Fibroblast of pulmonary artery (primary cell): ENCODE data around the gene RBMS1.

Experiments used
- DNase-seq: peaks from one replicate; pipeline ENCODE4 v3.0.0-alpha.2; 2010; ENCODE audit warnings: low read depth
- H3K4me3 ChIP-seq: replicated peaks from 2 replicates; pipeline ENCODE4 v1.5.1; 2011; ENCODE audit warnings: low read depth, mild to moderate bottlenecking, control low read depth, low read length, moderate library complexity
- CTCF ChIP-seq: IDR thresholded peaks from 2 replicates; pipeline ENCODE4 v1.5.1; 2011; ENCODE audit warnings: mild to moderate bottlenecking, control low read depth, low read length, inconsistent platforms; ENCODE audit errors: missing control alignments

RBMS1 gene

GRCh38 chr2:160375037-160375436, 118.6 kb downstream of the RBMS1 start:
- H3K4me3 ChIP-seq: peak overlapping the region; percentile 10
- DNase-seq: peak; percentile 78
- TF ChIP-seq CTCF: no peak

- DNase-seq: no peak
- no peak for TF ChIP-seq CTCF
- H3K4me3 ChIP-seq: no peak overlapping the region
Observed at GRCh38 chr2:160373666-160374065, 119.9 kb downstream of the RBMS1 start.

- H3K4me3 ChIP-seq: no peak overlapping the region
- no peak for TF ChIP-seq CTCF
- no peak for DNase-seq
Observed at GRCh38 chr2:160373263-160373662, 120.3 kb downstream of the RBMS1 start.

- no peak for TF ChIP-seq CTCF
- peak overlapping the region; percentile 4 for H3K4me3 ChIP-seq
- DNase-seq: peak; percentile 90
Observed at GRCh38 chr2:160372585-160372984, 121.0 kb downstream of the RBMS1 start.

GRCh38 chr2:160372010-160372356, 121.6 kb downstream of the RBMS1 start:
- TF ChIP-seq CTCF: no peak
- H3K4me3 ChIP-seq: peak overlapping the region; percentile 24
- peak; percentile 62 for DNase-seq

- TF ChIP-seq CTCF: no peak
- H3K4me3 ChIP-seq: no peak overlapping the region
- DNase-seq: peak; percentile 80
Observed at GRCh38 chr2:160371251-160372009, 122.2 kb downstream of the RBMS1 start.
